Endothelial cell (in vitro differentiated cells): Measurements from ENCODE around the gene FARS2. TPM values are rescaled to one million over a fixed set of nuclear protein-coding genes. Genes with fewer than 3 reads are reported as not detected.
A peak's percentile ranks its signal among the peaks of the same experiment; 100 is the strongest.

Source experiments
- DNase-seq: peaks from one replicate; pipeline ENCODE4 v3.0.0; 2021; ENCODE audit warnings: low spot score
- H3K27ac Mint-ChIP-seq: one replicate; pipeline ENCODE4 v1.8.0; 2021; ENCODE audit warnings: mixed read lengths, inconsistent platforms; ENCODE audit not compliant: unreplicated experiment
- H3K27me3 Mint-ChIP-seq: one replicate; pipeline ENCODE4 v1.8.0; 2021; ENCODE audit warnings: mild to moderate bottlenecking, moderate library complexity, mixed read lengths, inconsistent platforms; ENCODE audit not compliant: unreplicated experiment
- H3K36me3 Mint-ChIP-seq: one replicate; pipeline ENCODE4 v1.8.0; 2021; ENCODE audit warnings: mild to moderate bottlenecking, low read depth, mixed read lengths, inconsistent platforms; ENCODE audit not compliant: unreplicated experiment
- H3K4me1 Mint-ChIP-seq: one replicate; pipeline ENCODE4 v1.8.0; 2021; ENCODE audit warnings: mild to moderate bottlenecking, mixed read lengths, inconsistent platforms; ENCODE audit not compliant: unreplicated experiment
- H3K4me3 Mint-ChIP-seq: one replicate; pipeline ENCODE4 v1.8.0; 2021; ENCODE audit warnings: mild to moderate bottlenecking, mixed read lengths, inconsistent platforms; ENCODE audit not compliant: unreplicated experiment
- H3K9me3 Mint-ChIP-seq: one replicate; pipeline ENCODE4 v1.8.0; 2021; ENCODE audit warnings: mixed read lengths, inconsistent platforms; ENCODE audit not compliant: unreplicated experiment
- total RNA-seq: library from RNA; stranded (reverse); fragmentation: NEBNext Ultra II Directional; extraction: Animal tissue kit (Norgen Biotek cat#: 25700); gene quantifications from one replicate; pipeline ENCODE4 v1.2.1, GENCODE V29; 2021; ENCODE audit not compliant: unreplicated experiment
- TF ChIP-seq, protein P1 (sequence below): fragments of 200-600 bp; sonication (generic); IDR thresholded peaks from one replicate; pipeline ENCODE4 v1.5.0; 2021; ENCODE audit warnings: antibody characterized with exemption; ENCODE audit not compliant: unreplicated experiment

FARS2 gene
- total RNA-seq, 1 donor from 2014 or later = 17.8 TPM

DNA sequence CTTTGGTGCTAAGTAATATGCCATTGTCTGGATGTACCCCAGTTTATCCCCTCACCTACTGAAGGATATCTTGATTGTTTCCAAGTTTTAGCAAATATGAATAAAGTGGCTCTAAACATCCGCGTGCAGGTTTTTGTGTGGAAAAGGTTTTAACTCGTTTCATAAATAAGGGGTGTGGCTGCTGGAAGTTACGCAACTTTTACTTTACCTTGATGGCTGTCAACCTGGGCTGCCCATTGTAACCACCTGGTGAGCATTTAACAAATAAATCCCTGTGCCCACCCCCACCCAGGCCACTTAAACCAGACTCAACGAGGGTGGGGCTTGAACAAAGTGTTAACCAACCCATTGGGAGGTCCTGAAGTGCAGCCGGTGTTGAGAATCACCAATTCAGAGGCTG is 557.6 kb downstream of the FARS2 start:
- DNase-seq = no peak
- TF ChIP-seq, protein P1, sequence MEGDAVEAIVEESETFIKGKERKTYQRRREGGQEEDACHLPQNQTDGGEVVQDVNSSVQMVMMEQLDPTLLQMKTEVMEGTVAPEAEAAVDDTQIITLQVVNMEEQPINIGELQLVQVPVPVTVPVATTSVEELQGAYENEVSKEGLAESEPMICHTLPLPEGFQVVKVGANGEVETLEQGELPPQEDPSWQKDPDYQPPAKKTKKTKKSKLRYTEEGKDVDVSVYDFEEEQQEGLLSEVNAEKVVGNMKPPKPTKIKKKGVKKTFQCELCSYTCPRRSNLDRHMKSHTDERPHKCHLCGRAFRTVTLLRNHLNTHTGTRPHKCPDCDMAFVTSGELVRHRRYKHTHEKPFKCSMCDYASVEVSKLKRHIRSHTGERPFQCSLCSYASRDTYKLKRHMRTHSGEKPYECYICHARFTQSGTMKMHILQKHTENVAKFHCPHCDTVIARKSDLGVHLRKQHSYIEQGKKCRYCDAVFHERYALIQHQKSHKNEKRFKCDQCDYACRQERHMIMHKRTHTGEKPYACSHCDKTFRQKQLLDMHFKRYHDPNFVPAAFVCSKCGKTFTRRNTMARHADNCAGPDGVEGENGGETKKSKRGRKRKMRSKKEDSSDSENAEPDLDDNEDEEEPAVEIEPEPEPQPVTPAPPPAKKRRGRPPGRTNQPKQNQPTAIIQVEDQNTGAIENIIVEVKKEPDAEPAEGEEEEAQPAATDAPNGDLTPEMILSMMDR = no peak
- no peaks in the 10 kb centered on the region for H3K9me3 Mint-ChIP-seq
- H3K4me1 Mint-ChIP-seq = no peaks in the 10 kb centered on the region
- H3K4me3 Mint-ChIP-seq = no peak overlapping the region
- H3K27me3 Mint-ChIP-seq = no peaks in the 10 kb centered on the region
- peak overlapping the region; percentile 46 for H3K27ac Mint-ChIP-seq
- H3K36me3 Mint-ChIP-seq = peaks cover 14% of the 10 kb centered on the region

Other genes starting within 250 kb of the FARS2 start
- gene PPP1R3G, start 176.2 kb upstream of the FARS2 start, total RNA-seq = 0.05 TPM
- 39.0 TPM for gene LYRM4, start 563 bp upstream of the FARS2 start, total RNA-seq